NCI-H446 (cell line): ENCODE results near the gene LEKR1.

ENCODE experiments used
- DNase-seq, 2 experiments: peaks; one replicate each; lab custom pipeline; 2025; lab: John Stamatoyannopoulos, UW

The LEKR1 gene

GRCh38 chr3:156981005-156981404, 154.9 kb downstream of the LEKR1 start:
- no peak for DNase-seq

- DNase-seq: no peak
Observed at GRCh38 chr3:156983559-156983958, 157.4 kb downstream of the LEKR1 start.

- DNase-seq: no peak
Observed at GRCh38 chr3:156985711-156986110, 159.6 kb downstream of the LEKR1 start.

GRCh38 chr3:156987946-156988345, 161.8 kb downstream of the LEKR1 start:
- DNase-seq: no peak

- no peak for DNase-seq
Observed at GRCh38 chr3:156997351-156997750, 171.2 kb downstream of the LEKR1 start.

- no peak for DNase-seq
Observed at GRCh38 chr3:157001221-157001957, 175.2 kb downstream of the LEKR1 start.

GRCh38 chr3:157021679-157022078, 195.5 kb downstream of the LEKR1 start:
- no peak for DNase-seq

- no peak for DNase-seq
Observed at GRCh38 chr3:157023226-157023625, 197.1 kb downstream of the LEKR1 start.

- DNase-seq: no peak
Observed at GRCh38 chr3:157026091-157026490, 199.9 kb downstream of the LEKR1 start.

GRCh38 chr3:157027861-157028745, 201.9 kb downstream of the LEKR1 start:
- DNase-seq: no peak

GRCh38 chr3:157029365-157029790, 203.2 kb downstream of the LEKR1 start:
- no peak for DNase-seq

- DNase-seq: peak in 1 of 2 experiments; percentile 35
Observed at GRCh38 chr3:157030712-157031111, 204.6 kb downstream of the LEKR1 start.

GRCh38 chr3:157033001-157033400, 206.8 kb downstream of the LEKR1 start:
- DNase-seq: no peak

- no peak for DNase-seq
Observed at GRCh38 chr3:157040456-157040855, 214.3 kb downstream of the LEKR1 start.

GRCh38 chr3:157042226-157042625, 216.1 kb downstream of the LEKR1 start:
- no peak for DNase-seq

GRCh38 chr3:157043771-157044170, 217.6 kb downstream of the LEKR1 start:
- no peak for DNase-seq

GRCh38 chr3:157045238-157045850, 219.2 kb downstream of the LEKR1 start:
- DNase-seq: no peak

GRCh38 chr3:157046520-157046919, 220.4 kb downstream of the LEKR1 start:
- DNase-seq: no peak

GRCh38 chr3:157051055-157051454, 224.9 kb downstream of the LEKR1 start:
- DNase-seq: no peak

GRCh38 chr3:157051591-157051990, 225.4 kb downstream of the LEKR1 start:
- DNase-seq: no peak

GRCh38 chr3:157056035-157056434, 229.9 kb downstream of the LEKR1 start:
- DNase-seq: no peak

- no peak for DNase-seq
Observed at GRCh38 chr3:157058392-157059071, 232.4 kb downstream of the LEKR1 start.
